Osteoblast (primary cell): ENCODE measurements around the gene NFIC. TPM values are rescaled to one million over a fixed set of nuclear protein-coding genes. Genes with fewer than 3 reads are reported as not detected.
"Not testable (repeated sequence)": the region's sequence is repeated elsewhere in the genome, so short reads cannot be mapped to it uniquely, and the experiment has no call there.

Experiments
- DNase-seq: peaks from one replicate; pipeline ENCODE4 v3.0.0; 2011; ENCODE audit warnings: low spot score, mixed read lengths; ENCODE audit not compliant: insufficient read length; ENCODE audit errors: missing footprints
- H2AFZ ChIP-seq: 2 replicates; pipeline ENCODE4 v1.6.0; 2011; ENCODE audit warnings: mild to moderate bottlenecking, low read length
- H3K27ac ChIP-seq: 2 replicates; pipeline ENCODE4 v1.5.1; 2011; ENCODE audit warnings: mild to moderate bottlenecking, low read depth, low read length, moderate library complexity
- H3K27me3 ChIP-seq: 2 replicates; pipeline ENCODE4 v1.6.0; 2012; ENCODE audit warnings: mild to moderate bottlenecking, control low read depth, inconsistent platforms, low read length, moderate library complexity; ENCODE audit not compliant: insufficient read depth
- H3K36me3 ChIP-seq: 2 replicates; pipeline ENCODE4 v1.5.1; 2011; ENCODE audit warnings: mild to moderate bottlenecking, low read length, control low read depth, moderate library complexity; ENCODE audit not compliant: insufficient read depth
- H3K4me1 ChIP-seq: 2 replicates; pipeline ENCODE4 v1.5.1; 2011; ENCODE audit warnings: mild to moderate bottlenecking, low read length, control low read depth, moderate library complexity; ENCODE audit not compliant: insufficient read depth
- H3K4me2 ChIP-seq: 2 replicates; pipeline ENCODE4 v1.6.0; 2011; ENCODE audit warnings: mild to moderate bottlenecking, low read length; ENCODE audit not compliant: insufficient read depth
- H3K4me3 ChIP-seq: fragments of 200-600 bp; sonication (generic); 3 replicates; pipeline ENCODE4 v1.5.1; 2012; ENCODE audit warnings: mild to moderate bottlenecking, low read length, inconsistent platforms; ENCODE audit not compliant: insufficient read depth
- H3K79me2 ChIP-seq: 2 replicates; pipeline ENCODE4 v1.6.0; 2012; ENCODE audit warnings: mild to moderate bottlenecking, low read length, control low read depth, inconsistent platforms; ENCODE audit not compliant: insufficient read depth
- H3K9me3 ChIP-seq: 2 replicates; pipeline ENCODE4 v1.5.1; 2011; ENCODE audit warnings: low read depth, low read length, control low read depth
- H4K20me1 ChIP-seq: 2 replicates; pipeline ENCODE4 v1.6.0; 2012; ENCODE audit warnings: mild to moderate bottlenecking, low read length, control low read depth; ENCODE audit not compliant: insufficient read depth
- total RNA-seq: library from RNA; depleted of rRNA; stranded (reverse); fragments of >200 nt; gene quantifications from 2 replicates; pipeline ENCODE4 v1.2.3, GENCODE V29; 2012
- TF ChIP-seq, protein P1 (sequence below): IDR thresholded peaks from 2 replicates; pipeline ENCODE4 v1.5.1; 2011; ENCODE audit warnings: mild to moderate bottlenecking, low read depth, low read length, moderate library complexity; ENCODE audit errors: extremely low read depth

NFIC gene
- total RNA-seq, 1 donor = 61.2 TPM

DNA sequence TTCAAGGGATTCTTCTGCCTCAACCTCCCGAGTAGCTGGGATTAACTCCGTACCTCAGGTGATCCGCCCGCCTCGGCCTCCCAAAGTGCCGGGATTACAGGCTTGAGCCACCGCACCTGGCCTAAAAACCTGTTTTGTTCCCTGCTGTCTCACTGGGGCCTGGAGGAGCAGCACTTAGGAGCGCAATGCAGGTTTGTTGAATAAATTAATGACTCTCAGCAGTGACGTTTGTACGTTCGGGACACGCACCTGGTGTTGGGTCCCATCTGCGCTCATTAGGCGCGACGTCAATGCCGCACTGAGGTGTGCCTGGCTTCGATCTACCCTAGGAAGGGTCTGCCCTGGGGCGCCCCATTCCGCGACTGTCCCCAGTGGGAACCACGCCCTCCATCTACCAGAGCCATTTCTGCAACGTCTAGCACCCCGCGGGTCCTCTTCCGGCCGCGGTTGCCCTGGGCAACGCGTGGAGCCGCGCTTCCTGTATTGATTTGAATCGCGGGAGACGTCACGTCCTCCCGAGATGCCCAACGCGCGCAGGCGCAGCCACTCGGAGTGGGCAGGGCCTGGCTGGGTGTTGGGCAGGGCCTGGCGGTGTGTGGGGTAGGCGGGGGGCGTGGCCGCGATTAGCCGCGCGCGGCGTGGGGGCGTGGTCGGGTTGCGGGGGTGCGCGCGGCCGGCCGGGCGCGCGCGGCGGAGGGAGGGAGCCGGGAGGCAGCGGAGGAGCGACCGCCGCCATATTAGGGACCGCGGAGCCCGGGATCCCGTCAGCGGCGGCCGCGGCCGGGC lies 139.4 kb downstream of the NFIC start, which contains the start of gene FZR1:
FZR1 (plus strand) TSS at position 714 of the 786 bp plus-strand sequence. CDS start 16,679 bp downstream, outside the sequence.
- TF ChIP-seq, protein P1, sequence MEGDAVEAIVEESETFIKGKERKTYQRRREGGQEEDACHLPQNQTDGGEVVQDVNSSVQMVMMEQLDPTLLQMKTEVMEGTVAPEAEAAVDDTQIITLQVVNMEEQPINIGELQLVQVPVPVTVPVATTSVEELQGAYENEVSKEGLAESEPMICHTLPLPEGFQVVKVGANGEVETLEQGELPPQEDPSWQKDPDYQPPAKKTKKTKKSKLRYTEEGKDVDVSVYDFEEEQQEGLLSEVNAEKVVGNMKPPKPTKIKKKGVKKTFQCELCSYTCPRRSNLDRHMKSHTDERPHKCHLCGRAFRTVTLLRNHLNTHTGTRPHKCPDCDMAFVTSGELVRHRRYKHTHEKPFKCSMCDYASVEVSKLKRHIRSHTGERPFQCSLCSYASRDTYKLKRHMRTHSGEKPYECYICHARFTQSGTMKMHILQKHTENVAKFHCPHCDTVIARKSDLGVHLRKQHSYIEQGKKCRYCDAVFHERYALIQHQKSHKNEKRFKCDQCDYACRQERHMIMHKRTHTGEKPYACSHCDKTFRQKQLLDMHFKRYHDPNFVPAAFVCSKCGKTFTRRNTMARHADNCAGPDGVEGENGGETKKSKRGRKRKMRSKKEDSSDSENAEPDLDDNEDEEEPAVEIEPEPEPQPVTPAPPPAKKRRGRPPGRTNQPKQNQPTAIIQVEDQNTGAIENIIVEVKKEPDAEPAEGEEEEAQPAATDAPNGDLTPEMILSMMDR = no peak
- DNase-seq = peak; percentile 100
- Histone ChIP-seq H4K20me1 (peaks cover 28% of the 10 kb centered on the region), H3K27ac (peak within 1 kb of the TSS; percentile 94), H3K27me3 (no peaks in the 10 kb centered on the region), H3K36me3 (peaks cover 10% of the 10 kb centered on the region), H3K4me2 (peak within 1 kb of the TSS; percentile 98), H2AFZ (peak within 1 kb of the TSS; percentile 100), H3K9me3 (no peaks in the 10 kb centered on the region), H3K4me3 (peak within 1 kb of the TSS; percentile 99), H3K79me2 (peaks cover 46% of the 10 kb centered on the region), H3K4me1 (peaks cover 24% of the 10 kb centered on the region)

DNA sequence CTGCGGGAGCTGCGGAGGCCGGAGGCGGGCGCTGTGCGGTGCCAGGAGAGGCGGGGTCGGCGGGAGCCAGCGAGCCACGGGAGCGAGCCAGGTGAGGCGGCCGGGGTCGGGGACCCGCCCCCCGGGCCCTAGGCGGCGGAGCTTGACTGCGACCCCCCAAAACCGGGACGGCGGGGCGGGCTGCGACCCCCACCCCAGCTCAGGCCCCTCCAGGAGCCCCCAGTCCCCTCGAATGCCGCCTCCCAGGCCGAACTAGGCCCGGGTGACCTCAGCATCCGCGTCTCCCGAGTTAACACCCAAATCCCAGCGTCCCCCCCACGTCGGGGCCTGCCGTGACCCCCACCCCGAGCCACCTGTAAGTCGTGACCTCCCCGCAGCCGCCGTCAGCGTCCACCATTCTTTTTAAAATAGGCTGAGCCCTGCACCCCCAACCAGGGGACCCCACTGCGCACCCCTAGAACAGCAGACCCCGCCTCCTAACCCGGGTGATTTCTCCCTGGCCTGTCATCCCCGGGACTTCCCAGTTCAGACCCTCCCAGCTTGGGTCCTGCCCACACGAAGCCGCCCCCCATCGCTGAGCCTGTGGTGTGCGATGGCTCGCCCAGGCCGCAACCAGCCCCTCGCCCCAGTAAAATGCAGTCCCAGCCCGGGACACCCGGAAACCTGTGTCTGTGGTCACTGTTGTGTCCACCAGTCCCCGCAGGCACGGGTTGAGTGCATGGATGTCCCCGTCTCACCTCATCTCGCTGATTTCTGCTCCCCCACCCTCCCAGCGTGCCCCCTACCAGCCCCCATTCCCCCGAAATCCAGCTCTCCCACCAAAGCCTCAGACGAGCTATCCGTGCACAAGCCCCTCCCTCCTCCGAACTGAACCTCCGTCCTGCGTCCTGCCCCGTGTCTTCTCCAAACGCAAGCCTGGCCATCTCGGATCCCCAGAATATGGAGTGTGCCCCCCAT lies 140.3 kb downstream of the NFIC start:
- H3K4me2 ChIP-seq = peak overlapping the region; percentile 98
- H3K4me3 ChIP-seq = peak overlapping the region; percentile 99
- H3K36me3 ChIP-seq = peaks cover 14% of the 10 kb centered on the region
- no peaks in the 10 kb centered on the region for H3K27me3 ChIP-seq
- peaks cover 36% of the 10 kb centered on the region for H4K20me1 ChIP-seq
- DNase-seq = peak; percentile 93
- peak overlapping the region; percentile 74 for H3K27ac ChIP-seq
- TF ChIP-seq, protein P1 = no peak
- peaks cover 21% of the 10 kb centered on the region for H3K4me1 ChIP-seq
- H2AFZ ChIP-seq = peak overlapping the region; percentile 59
- H3K9me3 ChIP-seq = no peaks in the 10 kb centered on the region
- peaks cover 55% of the 10 kb centered on the region for H3K79me2 ChIP-seq

DNA sequence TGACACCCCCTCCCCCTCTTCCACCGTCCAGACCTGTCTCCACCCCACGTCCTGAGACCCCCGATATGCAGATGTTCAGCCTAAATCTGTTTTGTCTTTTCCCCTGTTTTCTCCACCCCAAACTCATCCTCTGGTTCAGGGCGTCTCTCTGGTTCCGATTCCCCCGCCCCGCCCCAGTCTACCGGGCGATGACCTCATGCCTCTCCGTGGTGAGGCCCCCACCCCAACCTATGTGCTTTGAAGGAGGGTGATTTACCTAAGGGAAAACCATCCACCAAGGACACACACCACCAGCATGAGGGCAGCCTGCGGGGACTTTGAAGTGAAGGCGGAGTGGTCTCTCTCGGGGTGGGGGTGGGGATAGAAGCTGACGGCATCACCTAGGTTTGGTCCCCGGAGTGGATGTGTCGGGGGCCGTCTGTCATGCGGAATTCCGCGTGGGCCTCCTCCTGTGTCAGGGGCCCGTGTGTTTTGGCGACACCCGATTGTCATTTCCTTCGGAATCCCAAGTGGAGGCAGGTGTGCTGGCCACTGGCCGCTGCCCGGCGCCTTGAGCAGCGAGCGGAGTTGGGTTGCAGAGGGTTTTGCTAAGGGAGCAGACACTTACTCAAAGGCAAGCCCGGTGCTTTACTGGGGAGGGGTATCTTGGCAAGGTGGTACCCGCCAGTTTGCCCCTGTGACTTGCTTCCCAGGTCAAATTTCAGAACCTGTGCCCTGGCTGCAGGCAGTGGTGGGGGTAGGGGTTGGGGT lies 141.2 kb downstream of the NFIC start:
- H3K79me2 ChIP-seq = peaks cover 64% of the 10 kb centered on the region
- H3K4me2 ChIP-seq = peak overlapping the region; percentile 98
- DNase-seq = no peak
- H3K36me3 ChIP-seq = peaks cover 14% of the 10 kb centered on the region
- peak overlapping the region; percentile 74 for H3K27ac ChIP-seq
- H2AFZ ChIP-seq = no peak overlapping the region
- no peaks in the 10 kb centered on the region for H3K27me3 ChIP-seq
- H3K4me3 ChIP-seq = peak overlapping the region; percentile 99
- peaks cover 45% of the 10 kb centered on the region for H4K20me1 ChIP-seq
- H3K4me1 ChIP-seq = peaks cover 21% of the 10 kb centered on the region
- TF ChIP-seq, protein P1 = no peak
- no peaks in the 10 kb centered on the region for H3K9me3 ChIP-seq

DNA sequence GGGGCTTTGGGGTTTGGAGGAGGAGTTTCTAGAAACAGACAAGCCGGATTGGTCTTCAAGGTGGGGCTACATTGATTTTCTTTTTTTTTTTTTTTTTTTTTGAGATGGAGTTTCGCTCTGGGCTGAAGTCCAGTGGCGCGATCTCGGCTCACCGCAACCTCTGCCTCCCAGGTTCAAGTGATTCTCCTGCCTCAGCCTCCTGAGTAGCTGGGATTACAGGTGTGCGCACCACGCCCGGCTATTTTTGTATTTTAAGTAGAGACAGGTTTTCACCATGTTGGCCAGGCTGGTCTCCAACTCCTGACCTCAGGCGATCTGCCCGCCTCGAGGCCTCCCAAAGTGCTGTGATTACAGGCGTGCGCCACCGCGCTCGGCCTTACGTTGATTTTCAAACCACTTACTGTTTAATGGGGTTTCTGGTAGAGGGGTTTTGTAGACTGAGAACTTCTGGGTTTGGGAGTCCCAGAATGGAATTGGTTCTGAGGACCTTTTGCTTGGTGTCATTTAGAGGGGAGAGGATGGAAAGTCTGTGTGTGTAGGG lies 141.8 kb downstream of the NFIC start:
- H4K20me1 ChIP-seq = peaks cover 51% of the 10 kb centered on the region

More for the DNA sequence above, 141.8 kb downstream of the NFIC start:
- Histone ChIP-seq H3K36me3 (peaks cover 14% of the 10 kb centered on the region), H3K79me2 (peaks cover 70% of the 10 kb centered on the region), H3K4me1 (peaks cover 21% of the 10 kb centered on the region)
- H3K9me3 ChIP-seq, H3K4me2 ChIP-seq, H3K27me3 ChIP-seq, DNase-seq, H2AFZ ChIP-seq, H3K4me3 ChIP-seq, H3K27ac ChIP-seq: not testable (repeated sequence)
